MM.1S (cell line): ENCODE data around the gene GHSR.

Experiments
- DNase-seq: peaks from one replicate; pipeline ENCODE4 v3.0.0-alpha.2; 2015
- H2AFZ ChIP-seq: fragments of 300-600 bp; sonication (generic); 2 replicates; pipeline ENCODE4 v1.6.0; 2016; ENCODE audit warnings: antibody characterized with exemption, low read length
- H3F3A ChIP-seq: fragments of 300-600 bp; sonication (generic); 2 replicates; pipeline ENCODE4 v1.6.1; 2016; ENCODE audit warnings: mild to moderate bottlenecking, antibody characterized with exemption, low read length, moderate library complexity, mixed read lengths; ENCODE audit not compliant: insufficient read depth
- H3K27ac ChIP-seq: fragments of 300-600 bp; sonication (generic); 2 replicates; pipeline ENCODE4 v1.5.1; 2016; ENCODE audit warnings: mild to moderate bottlenecking, low read length
- H3K27me3 ChIP-seq: fragments of 300-600 bp; sonication (generic); replicated peaks from 2 replicates; pipeline ENCODE4 v1.6.0; 2016; ENCODE audit warnings: low read length; ENCODE audit not compliant: insufficient read depth
- H3K36me3 ChIP-seq: fragments of 300-600 bp; sonication (generic); replicated peaks from 2 replicates; pipeline ENCODE4 v1.6.1; 2016; ENCODE audit warnings: mild to moderate bottlenecking, low read length, mixed read lengths; ENCODE audit not compliant: insufficient read depth
- H3K4me1 ChIP-seq: fragments of 300-600 bp; sonication (generic); 2 replicates; pipeline ENCODE4 v1.6.1; 2016; ENCODE audit warnings: low read length, mixed read lengths
- H3K4me2 ChIP-seq: fragments of 300-600 bp; sonication (generic); 2 replicates; pipeline ENCODE4 v1.6.0; 2016; ENCODE audit warnings: low read depth, low read length
- H3K4me3 ChIP-seq: fragments of 300-600 bp; sonication (generic); 2 replicates; pipeline ENCODE4 v1.5.1; 2016; ENCODE audit warnings: low read length, mixed read lengths
- H3K79me2 ChIP-seq: fragments of 300-600 bp; sonication (generic); 2 replicates; pipeline ENCODE4 v1.6.1; 2016; ENCODE audit warnings: mixed run types, low read length, mixed read lengths
- H3K9ac ChIP-seq: fragments of 300-600 bp; sonication (generic); 2 replicates; pipeline ENCODE4 v1.6.1; 2016; ENCODE audit warnings: low read length, mixed read lengths
- H3K9me2 ChIP-seq: fragments of 300-600 bp; sonication (generic); replicated peaks from 2 replicates; pipeline ENCODE4 v1.6.1; 2016; ENCODE audit warnings: mild to moderate bottlenecking, low read length, mixed read lengths; ENCODE audit not compliant: insufficient read depth
- H3K9me3 ChIP-seq: fragments of 300-600 bp; sonication (generic); replicated peaks from 2 replicates; pipeline ENCODE4 v1.6.1; 2016; ENCODE audit warnings: mild to moderate bottlenecking, low read length, mixed read lengths; ENCODE audit not compliant: insufficient read depth
- H4K20me1 ChIP-seq: fragments of 300-600 bp; sonication (generic); 2 replicates; pipeline ENCODE4 v1.6.1; 2016; ENCODE audit warnings: mild to moderate bottlenecking, low read length, moderate library complexity, mixed read lengths; ENCODE audit not compliant: insufficient read depth
- CTCF ChIP-seq: fragments of 300-600 bp; sonication (generic); IDR thresholded peaks from 2 replicates; pipeline ENCODE4 v1.5.1; 2016; ENCODE audit warnings: antibody characterized with exemption, low read length, mixed read lengths
- EZH2 ChIP-seq: fragments of 300-600 bp; sonication (generic); optimal IDR thresholded peaks from 2 replicates; pipeline ENCODE3; 2017; ENCODE audit warnings: low read depth, mild to moderate bottlenecking, antibody characterized with exemption, low read length, mixed read lengths
- EZH2phosphoT487 ChIP-seq: fragments of 300-600 bp; sonication (generic); IDR thresholded peaks from 2 replicates; pipeline ENCODE4 v1.6.1; 2018; ENCODE audit warnings: antibody characterized with exemption, low read length

Gene GHSR

DNA sequence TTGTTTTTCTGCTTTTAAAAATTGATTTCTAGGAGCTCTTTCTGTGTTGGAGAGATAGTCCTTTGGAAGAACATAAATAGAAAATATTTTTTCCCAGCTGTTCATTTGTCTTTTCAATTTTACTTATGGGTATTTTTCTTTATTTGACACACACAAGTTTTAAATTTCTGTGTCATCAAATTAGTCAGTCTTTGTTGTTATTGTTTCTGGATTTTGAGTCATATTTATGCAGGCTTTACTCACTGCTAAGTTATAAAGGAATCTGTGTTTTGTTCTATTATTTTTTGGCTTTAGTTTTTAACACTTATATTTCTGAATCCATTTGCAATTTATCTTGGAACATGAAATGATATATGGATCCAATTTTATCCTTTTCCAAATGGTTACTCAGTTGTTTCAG lies 5.9 kb upstream of the GHSR start:
- no peak for DNase-seq
- Histone ChIP-seq H2AFZ (no peak overlapping the region), H3K9ac (no peak overlapping the region), H3K27ac (no peak overlapping the region), H3K4me2 (no peak overlapping the region), H3K9me3 (no peaks in the 10 kb centered on the region), H3K27me3 (no peaks in the 10 kb centered on the region), H3K4me3 (no peak overlapping the region), H3K4me1 (no peaks in the 10 kb centered on the region), H3K36me3 (no peaks in the 10 kb centered on the region), H3K79me2 (no peaks in the 10 kb centered on the region), H3F3A (no peaks in the 10 kb centered on the region), H4K20me1 (no peaks in the 10 kb centered on the region), H3K9me2 (no peaks in the 10 kb centered on the region)
- no peak for TF ChIP-seq EZH2phosphoT487
- TF ChIP-seq CTCF: no peak
- TF ChIP-seq EZH2: no peak

GRCh38 chr3:172449466-172450149 lies 1.4 kb upstream of the GHSR start:
- no peaks in the 10 kb centered on the region for H3K9me2 ChIP-seq
- H3K27ac ChIP-seq: no peak overlapping the region
- no peak overlapping the region for H3K4me2 ChIP-seq
- TF ChIP-seq EZH2phosphoT487 (no peak), CTCF (no peak), EZH2 (no peak)
- H2AFZ ChIP-seq: no peak overlapping the region
- no peaks in the 10 kb centered on the region for H3K9me3 ChIP-seq
- H3F3A ChIP-seq: no peaks in the 10 kb centered on the region
- H3K4me3 ChIP-seq: no peak overlapping the region
- no peaks in the 10 kb centered on the region for H3K79me2 ChIP-seq
- no peak for DNase-seq
- no peak overlapping the region for H3K9ac ChIP-seq
- no peaks in the 10 kb centered on the region for H3K4me1 ChIP-seq
- no peaks in the 10 kb centered on the region for H3K36me3 ChIP-seq
- H4K20me1 ChIP-seq: no peaks in the 10 kb centered on the region
- H3K27me3 ChIP-seq: no peaks in the 10 kb centered on the region

DNA sequence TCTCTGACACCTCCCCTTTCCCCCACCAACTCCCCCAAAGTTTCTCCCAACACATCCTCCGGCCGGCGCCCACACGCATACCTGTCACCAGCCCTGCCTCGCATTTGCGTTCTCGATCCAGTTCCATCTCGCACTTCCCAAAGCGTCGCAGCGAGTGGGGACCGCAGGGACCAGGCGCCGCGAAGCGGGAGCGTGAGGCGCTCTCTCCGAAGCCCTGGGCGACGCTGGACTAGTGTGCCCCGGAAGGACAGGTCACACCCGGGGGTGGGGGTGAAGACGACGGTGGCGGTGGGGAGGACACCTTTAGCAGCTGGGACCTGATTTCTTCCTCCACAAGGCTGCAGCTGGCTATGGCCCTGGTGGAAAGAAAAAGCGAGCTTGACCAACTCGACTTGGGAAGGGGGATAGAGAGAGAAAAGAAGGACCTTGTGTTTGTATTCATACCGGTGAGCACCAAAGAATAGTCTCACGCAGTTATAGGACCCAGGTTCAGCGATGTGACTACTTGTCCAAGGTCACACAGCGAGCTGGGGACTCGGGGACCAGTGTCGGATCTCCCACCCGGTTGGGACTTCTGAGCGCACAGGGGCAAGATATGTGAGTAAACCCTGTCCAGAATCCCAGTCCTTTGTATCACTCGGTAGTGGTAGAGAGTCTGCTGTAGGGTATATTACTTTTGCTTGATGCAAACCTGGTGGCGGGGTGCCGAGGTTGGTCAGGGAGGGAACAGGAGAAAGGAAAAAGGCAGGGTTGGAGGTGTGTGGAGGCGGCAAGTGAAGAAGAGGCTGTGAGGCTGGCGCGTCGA lies 607 bp upstream of the GHSR start:
- no peaks in the 10 kb centered on the region for H3K27me3 ChIP-seq
- no peaks in the 10 kb centered on the region for H3F3A ChIP-seq
- H3K4me2 ChIP-seq: no peak overlapping the region
- H3K79me2 ChIP-seq: no peaks in the 10 kb centered on the region
- TF ChIP-seq EZH2phosphoT487 (no peak), EZH2 (no peak), CTCF (no peak)
- H3K9me2 ChIP-seq: no peaks in the 10 kb centered on the region
- no peaks in the 10 kb centered on the region for H3K4me1 ChIP-seq
- H3K9ac ChIP-seq: no peak overlapping the region
- no peaks in the 10 kb centered on the region for H4K20me1 ChIP-seq
- no peak overlapping the region for H3K4me3 ChIP-seq
- no peak overlapping the region for H3K27ac ChIP-seq
- H2AFZ ChIP-seq: no peak overlapping the region
- H3K36me3 ChIP-seq: no peaks in the 10 kb centered on the region
- H3K9me3 ChIP-seq: no peaks in the 10 kb centered on the region
- no peak for DNase-seq
